ENCODE data around the gene SASS6. TPM values are rescaled to one million over a fixed set of nuclear protein-coding genes. Genes with fewer than 3 reads are reported as not detected.

Gene SASS6
- total and polyA plus RNA-seq, 10 of the 15 experiments (the other 5 are each of a cell fraction or from before 2014, with no cell fraction given) = 6.6 to 17.9 (median 10.2) TPM

GRCh38 chr1:100115524-100115923 lies 17.2 kb downstream of the SASS6 start:
- SMC1A ChIA-PET (ENCODE audit: uncharacterized antibody, unreplicated experiment) = interaction anchor here (1.2 to 1.7 kb wide), 2 partner anchors 12 to 13 kb away, joined by 3 read pairs; no protein-coding TSS in a partner anchor
- no peak overlapping the region for H3K27ac ChIP-seq (ENCODE audit: control insufficient read depth, insufficient read depth)
- no peak for FAIRE-seq
- no peaks in the 10 kb centered on the region for H3K4me1 ChIP-seq (ENCODE audit: control insufficient read depth, insufficient read depth, low read length)
- H3K4me3 ChIP-seq = no peak overlapping the region
- intact Hi-C loops (cut with micrococcal nuclease; ENCODE audit: unreplicated experiment) = no loop called here
- no peak overlapping the region for H3K4me2 ChIP-seq (ENCODE audit: control insufficient read depth, insufficient read depth)
- POLR2A ChIA-PET = interaction anchor here (0.5 kb wide), 1 partner anchor 10 kb away, joined by 5 read pairs; no protein-coding TSS in a partner anchor
- H3K9ac ChIP-seq (ENCODE audit: control insufficient read depth, insufficient read depth, low read length) = no peak overlapping the region
- H3K27me3 ChIP-seq (replicated peaks in 1 of 2; ENCODE audit: control insufficient read depth in 2 of 2, insufficient read depth in 2 of 2, low read length in 1 of 2) = no peaks in the 10 kb centered on the region
- in situ Hi-C loops (cut with MboI) = no loop called here
- RAD21 ChIA-PET (ENCODE audit: unreplicated experiment) = no interaction called here
- H3K36me3 ChIP-seq (ENCODE audit: control insufficient read depth in 2 of 2, insufficient read depth in 2 of 2, low read length in 1 of 2) = peaks cover 0 to 9% of the 10 kb centered on the region in 2 experiments; a peak in 1 of 4 replicates
- CTCF ChIA-PET = interaction anchor here (0.9 kb wide), 1 partner anchor 10 kb away, joined by 3 read pairs; no protein-coding TSS in a partner anchor
- no peaks in the 10 kb centered on the region for H3K9me3 ChIP-seq (replicated peaks; ENCODE audit: control insufficient read depth, insufficient read depth, low read length)
- TF ChIP-seq FOXM1 (IDR thresholded peaks at IDR 0.05; ENCODE audit: low read depth, low read length) = no peak
- no peak for TF ChIP-seq SREBF2 (IDR thresholded peaks at IDR 0.05; ENCODE audit: low read length)
- TF ChIP-seq ZBED1 (IDR thresholded peaks at IDR 0.05; ENCODE audit: borderline replicate concordance) = no peak
- no peak for TF ChIP-seq NR2F1 (conservative IDR thresholded peaks at IDR 0.05)
- TF ChIP-seq CUX1 (IDR thresholded peaks at IDR 0.05; ENCODE audit: insufficient replicate concordance, low read depth, low read length) = no peak
- no peak for TF ChIP-seq IRF5 (IDR thresholded peaks at IDR 0.05; ENCODE audit: borderline replicate concordance)
- TF ChIP-seq RFX5 (IDR thresholded peaks at IDR 0.05; ENCODE audit: low read depth, low read length) = no peak
- no peak for TF ChIP-seq CHD1 (IDR thresholded peaks at IDR 0.05; ENCODE audit: low read depth, low read length)
- no peak for TF ChIP-seq PAX8 (IDR thresholded peaks at IDR 0.05)
- no peak for TF ChIP-seq E4F1 (IDR thresholded peaks at IDR 0.05; ENCODE audit: borderline replicate concordance, partially characterized antibody)
- no peak for TF ChIP-seq STAT3 (IDR thresholded peaks at IDR 0.05; ENCODE audit: low read depth, low read length)
- no peak for TF ChIP-seq RELA (IDR thresholded peaks at IDR 0.05; ENCODE audit: borderline replicate concordance, partially characterized antibody)
- TF ChIP-seq RB1 (IDR thresholded peaks at IDR 0.05; ENCODE audit: borderline replicate concordance) = no peak
- no peak for TF ChIP-seq ATF3 (IDR thresholded peaks at IDR 0.05; ENCODE audit: borderline replicate concordance, extremely low read depth, low read depth, low read length)
- no peak for TF ChIP-seq KLF5 (IDR thresholded peaks at IDR 0.05; ENCODE audit: partially characterized antibody)
- no peak overlapping the region for H2AFZ ChIP-seq (ENCODE audit: control insufficient read depth, low read depth, low read length)
- no TSS peak for BruUV-seq (replicated peaks)
- no peaks in the 10 kb centered on the region for H3K79me2 ChIP-seq (ENCODE audit: control insufficient read depth, insufficient read depth, low read length)
- DNase-seq (ENCODE audit: low read depth, low spot score) = no peak
- ATAC-seq = no peak
- H4K20me1 ChIP-seq (ENCODE audit: control insufficient read depth, insufficient read depth) = no peaks in the 10 kb centered on the region
- 95% methylated on average over 4 of the region's 4 CpGs for WGBS (ENCODE audit: insufficient coverage, insufficient replicate concordance, low lambda C conversion rate, missing lambda C conversion rate)

Measured in GM12878 (cell line).